Measurements from ENCODE around the gene RNF222.
"Not testable (repeated sequence)": the region's sequence is repeated elsewhere in the genome, so short reads cannot be mapped to it uniquely, and the experiment has no call there.

Gene RNF222

GRCh38 chr17:8354236-8354635 lies 43.4 kb downstream of the RNF222 start:
- Histone ChIP-seq H3K4me1 (ENCODE audit: insufficient read depth, low read length, severe bottlenecking) (no peaks in the 10 kb centered on the region), H3K9me2 (ENCODE audit: low read depth, low read length) (no peaks in the 10 kb centered on the region), H3K27me3 (ENCODE audit: insufficient read depth, low read length) (no peaks in the 10 kb centered on the region; the same call in 1 of the 2 replicates), H2AFZ (ENCODE audit: low read length) (no peak overlapping the region), H3K4me3 (ENCODE audit: low read depth, low read length, poor library complexity, severe bottlenecking) (no peak overlapping the region), H3K9ac (ENCODE audit: low read length) (no peak overlapping the region), H3K79me2 (ENCODE audit: insufficient read depth, low read length) (no peaks in the 10 kb centered on the region), H3F3A (ENCODE audit: insufficient read depth, low read length) (no peaks in the 10 kb centered on the region), H3K27ac (ENCODE audit: low read depth, low read length, poor library complexity, severe bottlenecking) (no peak overlapping the region), H3K9me3 (ENCODE audit: low read length) (no peaks in the 10 kb centered on the region), H3K4me2 (ENCODE audit: low read length) (no peak overlapping the region), H3K36me3 (ENCODE audit: insufficient read depth, low read length) (no peaks in the 10 kb centered on the region; the same call in 1 of the 2 replicates), H4K20me1 (ENCODE audit: insufficient read depth, low read length) (no peaks in the 10 kb centered on the region)
- no peak for TF ChIP-seq EZH2 (IDR thresholded peaks at IDR 0.05; ENCODE audit: borderline replicate concordance, low read length)
- no peak for TF ChIP-seq CTCF (IDR thresholded peaks at IDR 0.05; ENCODE audit: low read length)

- TF ChIP-seq EZH2 (IDR thresholded peaks at IDR 0.05; ENCODE audit: borderline replicate concordance, low read length) (no peak), CTCF (IDR thresholded peaks at IDR 0.05; ENCODE audit: low read length) (no peak)
- no peaks in the 10 kb centered on the region; the same call in 1 of the 2 replicates for H3K27me3 ChIP-seq (ENCODE audit: insufficient read depth, low read length)
- H3K9ac ChIP-seq (ENCODE audit: low read length) = no peak overlapping the region
- no peak overlapping the region for H3K27ac ChIP-seq (ENCODE audit: low read depth, low read length, poor library complexity, severe bottlenecking)
- no peaks in the 10 kb centered on the region for H3K79me2 ChIP-seq (ENCODE audit: insufficient read depth, low read length)
- no peak overlapping the region for H3K4me3 ChIP-seq (ENCODE audit: low read depth, low read length, poor library complexity, severe bottlenecking)
- no peak overlapping the region for H3K4me2 ChIP-seq (ENCODE audit: low read length)
- no peak overlapping the region for H2AFZ ChIP-seq (ENCODE audit: low read length)
- H4K20me1 ChIP-seq (ENCODE audit: insufficient read depth, low read length) = no peaks in the 10 kb centered on the region
- no peaks in the 10 kb centered on the region for H3K4me1 ChIP-seq (ENCODE audit: insufficient read depth, low read length, severe bottlenecking)
- H3K9me3 ChIP-seq (ENCODE audit: low read length) = no peaks in the 10 kb centered on the region
- H3F3A ChIP-seq (ENCODE audit: insufficient read depth, low read length) = no peaks in the 10 kb centered on the region
- no peaks in the 10 kb centered on the region; the same call in 1 of the 2 replicates for H3K36me3 ChIP-seq (ENCODE audit: insufficient read depth, low read length)
- no peaks in the 10 kb centered on the region for H3K9me2 ChIP-seq (ENCODE audit: low read depth, low read length)
These were observed 43.9 kb downstream of the RNF222 start for GRCh38 chr17:8353736-8354135.

- Histone ChIP-seq H3K36me3 (ENCODE audit: insufficient read depth, low read length) (no peaks in the 10 kb centered on the region), H2AFZ (ENCODE audit: low read length) (no peak overlapping the region), H3K79me2 (ENCODE audit: insufficient read depth, low read length) (no peaks in the 10 kb centered on the region), H3K4me2 (ENCODE audit: low read length) (no peak overlapping the region), H3K9ac (ENCODE audit: low read length) (no peak overlapping the region), H3K9me2 (ENCODE audit: low read depth, low read length) (no peaks in the 10 kb centered on the region), H3K4me1 (ENCODE audit: insufficient read depth, low read length, severe bottlenecking) (no peaks in the 10 kb centered on the region), H3F3A (ENCODE audit: insufficient read depth, low read length) (no peaks in the 10 kb centered on the region), H3K27ac (ENCODE audit: low read depth, low read length, poor library complexity, severe bottlenecking) (no peak overlapping the region), H3K4me3 (ENCODE audit: low read depth, low read length, poor library complexity, severe bottlenecking) (no peak overlapping the region), H4K20me1 (ENCODE audit: insufficient read depth, low read length) (no peaks in the 10 kb centered on the region), H3K9me3 (ENCODE audit: low read length) (no peaks in the 10 kb centered on the region), H3K27me3 (ENCODE audit: insufficient read depth, low read length) (no peaks in the 10 kb centered on the region)
- no peak for TF ChIP-seq EZH2 (IDR thresholded peaks at IDR 0.05; ENCODE audit: borderline replicate concordance, low read length)
- TF ChIP-seq CTCF (IDR thresholded peaks at IDR 0.05; ENCODE audit: low read length) = no peak
These were observed 47.3 kb downstream of the RNF222 start for GRCh38 chr17:8350339-8350738.

GRCh38 chr17:8347001-8347400 lies 50.6 kb downstream of the RNF222 start:
- H3K4me2 ChIP-seq (ENCODE audit: low read length); H4K20me1 ChIP-seq (ENCODE audit: insufficient read depth, low read length); H3K79me2 ChIP-seq (ENCODE audit: insufficient read depth, low read length); H3F3A ChIP-seq (ENCODE audit: insufficient read depth, low read length); H3K4me3 ChIP-seq (ENCODE audit: low read depth, low read length, poor library complexity, severe bottlenecking); H3K27ac ChIP-seq (ENCODE audit: low read depth, low read length, poor library complexity, severe bottlenecking); H3K36me3 ChIP-seq (ENCODE audit: insufficient read depth, low read length); H3K27me3 ChIP-seq (ENCODE audit: insufficient read depth, low read length); H3K4me1 ChIP-seq (ENCODE audit: insufficient read depth, low read length, severe bottlenecking); H2AFZ ChIP-seq (ENCODE audit: low read length); H3K9me3 ChIP-seq (ENCODE audit: low read length); H3K9me2 ChIP-seq (ENCODE audit: low read depth, low read length); H3K9ac ChIP-seq (ENCODE audit: low read length): not testable (repeated sequence)

Data from OCI-LY1 (cell line).